ENCODE data around the gene PFKFB2. TPM values are rescaled to one million over a fixed set of nuclear protein-coding genes. Genes with fewer than 3 reads are reported as not detected.

The PFKFB2 gene
- total RNA-seq, 1 experiment from 2014 or later = 35.6 TPM

- ATAC-seq (no peak), DNase-seq (ENCODE audit: low read depth, low spot score) (no peak)
- ChIA-PET CTCF (no interaction called here), POLR2A (interaction anchor here (0.5 kb wide), 1 partner anchor 36 kb away, joined by 4 read pairs; no protein-coding TSS in a partner anchor)
- in situ Hi-C loops (cut with HindIII; ENCODE audit: low pct_unique_long_range_greater_than_20kb, low sequenced_read_pairs) = no loop called here
- no peaks in the 10 kb centered on the region for H3K9me3 ChIP-seq (ENCODE audit: control insufficient read depth, insufficient read depth, low read depth, low read length)
- no peaks in the 10 kb centered on the region for H3K27me3 ChIP-seq (ENCODE audit: control insufficient read depth, insufficient read depth, low read length)
- peaks cover 21% of the 10 kb centered on the region for H3K36me3 ChIP-seq (ENCODE audit: control insufficient read depth, insufficient read depth, low read length)
- no peak overlapping the region for H3K4me3 ChIP-seq (ENCODE audit: low read depth in 2 of 2, low read length in 2 of 2)
- H3K27ac ChIP-seq (ENCODE audit: low read length) = no peak overlapping the region
- H3K4me1 ChIP-seq (ENCODE audit: control insufficient read depth, insufficient read depth, low read length) = peaks cover 13% of the 10 kb centered on the region
- TF ChIP-seq SIN3A (IDR thresholded peaks at IDR 0.05; ENCODE audit: borderline replicate concordance, insufficient read depth, low read depth, low read length) = no peak
- no peak for TF ChIP-seq POLR2AphosphoS5 (IDR thresholded peaks at IDR 0.05; ENCODE audit: low read depth, low read length)
- no peak for TF ChIP-seq TCF7L2 (IDR thresholded peaks at IDR 0.05; ENCODE audit: low read depth, low read length)
- TF ChIP-seq, protein P1, sequence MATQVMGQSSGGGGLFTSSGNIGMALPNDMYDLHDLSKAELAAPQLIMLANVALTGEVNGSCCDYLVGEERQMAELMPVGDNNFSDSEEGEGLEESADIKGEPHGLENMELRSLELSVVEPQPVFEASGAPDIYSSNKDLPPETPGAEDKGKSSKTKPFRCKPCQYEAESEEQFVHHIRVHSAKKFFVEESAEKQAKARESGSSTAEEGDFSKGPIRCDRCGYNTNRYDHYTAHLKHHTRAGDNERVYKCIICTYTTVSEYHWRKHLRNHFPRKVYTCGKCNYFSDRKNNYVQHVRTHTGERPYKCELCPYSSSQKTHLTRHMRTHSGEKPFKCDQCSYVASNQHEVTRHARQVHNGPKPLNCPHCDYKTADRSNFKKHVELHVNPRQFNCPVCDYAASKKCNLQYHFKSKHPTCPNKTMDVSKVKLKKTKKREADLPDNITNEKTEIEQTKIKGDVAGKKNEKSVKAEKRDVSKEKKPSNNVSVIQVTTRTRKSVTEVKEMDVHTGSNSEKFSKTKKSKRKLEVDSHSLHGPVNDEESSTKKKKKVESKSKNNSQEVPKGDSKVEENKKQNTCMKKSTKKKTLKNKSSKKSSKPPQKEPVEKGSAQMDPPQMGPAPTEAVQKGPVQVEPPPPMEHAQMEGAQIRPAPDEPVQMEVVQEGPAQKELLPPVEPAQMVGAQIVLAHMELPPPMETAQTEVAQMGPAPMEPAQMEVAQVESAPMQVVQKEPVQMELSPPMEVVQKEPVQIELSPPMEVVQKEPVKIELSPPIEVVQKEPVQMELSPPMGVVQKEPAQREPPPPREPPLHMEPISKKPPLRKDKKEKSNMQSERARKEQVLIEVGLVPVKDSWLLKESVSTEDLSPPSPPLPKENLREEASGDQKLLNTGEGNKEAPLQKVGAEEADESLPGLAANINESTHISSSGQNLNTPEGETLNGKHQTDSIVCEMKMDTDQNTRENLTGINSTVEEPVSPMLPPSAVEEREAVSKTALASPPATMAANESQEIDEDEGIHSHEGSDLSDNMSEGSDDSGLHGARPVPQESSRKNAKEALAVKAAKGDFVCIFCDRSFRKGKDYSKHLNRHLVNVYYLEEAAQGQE (IDR thresholded peaks at IDR 0.05; ENCODE audit: insufficient read depth in 1 of 2, low read depth in 2 of 2, low read length in 1 of 2) = no peak
- no peak for TF ChIP-seq CTCF (IDR thresholded peaks at IDR 0.05)
- BruUV-seq (replicated peaks) = no TSS peak
- intact Hi-C loops (cut with micrococcal nuclease; ENCODE audit: unreplicated experiment) = no loop called here
Measured at GRCh38 chr1:207047505-207047904, 5.6 kb upstream of the PFKFB2 start.

GRCh38 chr1:207048041-207048440 lies 5.0 kb upstream of the PFKFB2 start:
- DNase-seq (ENCODE audit: low read depth, low spot score) (no peak), ATAC-seq (no peak)
- POLR2A ChIA-PET = interaction anchor here (0.5 kb wide), 1 partner anchor 37 kb away, joined by 4 read pairs; no protein-coding TSS in a partner anchor
- Histone ChIP-seq H3K4me3 (ENCODE audit: low read depth in 2 of 2, low read length in 2 of 2) (no peak overlapping the region), H3K27me3 (ENCODE audit: control insufficient read depth, insufficient read depth, low read length) (no peaks in the 10 kb centered on the region), H3K4me1 (ENCODE audit: control insufficient read depth, insufficient read depth, low read length) (peaks cover 13% of the 10 kb centered on the region), H3K9me3 (ENCODE audit: control insufficient read depth, insufficient read depth, low read depth, low read length) (no peaks in the 10 kb centered on the region), H3K36me3 (ENCODE audit: control insufficient read depth, insufficient read depth, low read length) (peaks cover 21% of the 10 kb centered on the region), H3K27ac (ENCODE audit: low read length) (no peak overlapping the region)
- in situ Hi-C loops (cut with HindIII; ENCODE audit: low pct_unique_long_range_greater_than_20kb, low sequenced_read_pairs) = no loop called here
- TF ChIP-seq POLR2AphosphoS5 (IDR thresholded peaks at IDR 0.05; ENCODE audit: low read depth, low read length) = no peak
- TF ChIP-seq TCF7L2 (IDR thresholded peaks at IDR 0.05; ENCODE audit: low read depth, low read length) = no peak
- TF ChIP-seq CTCF (IDR thresholded peaks at IDR 0.05) = no peak
- TF ChIP-seq, protein P1 (IDR thresholded peaks at IDR 0.05; ENCODE audit: insufficient read depth in 1 of 2, low read depth in 2 of 2, low read length in 1 of 2) = no peak
- no peak for TF ChIP-seq SIN3A (IDR thresholded peaks at IDR 0.05; ENCODE audit: borderline replicate concordance, insufficient read depth, low read depth, low read length)
- CTCF ChIA-PET = no interaction called here
- intact Hi-C loops (cut with micrococcal nuclease; ENCODE audit: unreplicated experiment) = no loop called here
- no TSS peak for BruUV-seq (replicated peaks)
